Tibial nerve (tissue), 4 donors: ENCODE measurements around the gene DUXA.

Experiments used
- CTCF ChIP-seq, 5 experiments: fragments of 200-600 bp in 3 of 5; fragments of 450-650 bp in 2 of 5; sonication (generic) in 3 of 5; IDR thresholded peaks; one replicate each; pipeline ENCODE4 v1.5.1; 2016 to 2019; ENCODE audit warnings: antibody characterized with exemption in 5 of 5, mild to moderate bottlenecking in 3 of 5, moderate library complexity in 2 of 5
- EP300 ChIP-seq, 2 donors: sonication (generic); formaldehyde crosslinking; IDR thresholded peaks; one replicate each; pipeline ENCODE4 v1.6.1; 2017; ENCODE audit warnings: antibody characterized with exemption in 2 of 2, mild to moderate bottlenecking in 1 of 2
- POLR2A ChIP-seq, 2 donors: fragments of 450-650 bp; IDR thresholded peaks; one replicate each; pipeline ENCODE4 v1.6.1; 2017; ENCODE audit warnings: antibody characterized with exemption in 2 of 2, mild to moderate bottlenecking in 2 of 2, moderate library complexity in 2 of 2

- no peak for TF ChIP-seq POLR2A (IDR thresholded peaks at IDR 0.05)
- TF ChIP-seq CTCF (IDR thresholded peaks at IDR 0.05) = no peak
- TF ChIP-seq EP300 (IDR thresholded peaks at IDR 0.05) = no peak
These were observed 44.8 kb upstream of the DUXA start for GRCh38 chr19:57212109-57212508.
